GM12873 (cell line): ENCODE measurements around the gene FAM47B.

Experiments used
- TF ChIP-seq, protein P1 (sequence below): IDR thresholded peaks from 2 replicates; pipeline ENCODE4 v1.5.1; 2012; ENCODE audit warnings: low read depth, mild to moderate bottlenecking, moderate library complexity, low read length, control low read depth; ENCODE audit not compliant: insufficient read depth; ENCODE audit errors: missing control alignments

Gene FAM47B

DNA sequence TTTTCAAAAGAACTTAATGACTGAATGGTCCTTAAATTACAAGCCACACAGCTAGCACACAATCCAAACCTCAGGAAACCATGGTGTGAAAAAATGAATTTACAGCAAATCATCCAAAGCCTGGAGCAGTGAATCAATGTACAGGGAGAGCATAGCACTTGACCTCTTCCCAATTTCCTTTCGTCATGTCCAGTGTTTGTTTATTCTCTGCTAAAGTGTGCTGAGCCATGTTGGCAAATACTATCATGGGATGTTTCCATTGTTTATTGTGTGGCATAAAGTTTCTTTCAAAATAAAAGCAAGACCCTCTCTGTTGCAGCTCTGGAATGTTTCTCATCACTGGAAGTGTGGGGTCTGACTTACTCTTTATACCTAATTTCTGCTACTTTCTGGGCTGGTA is 25.4 kb upstream of the FAM47B start:
- TF ChIP-seq, protein P1, sequence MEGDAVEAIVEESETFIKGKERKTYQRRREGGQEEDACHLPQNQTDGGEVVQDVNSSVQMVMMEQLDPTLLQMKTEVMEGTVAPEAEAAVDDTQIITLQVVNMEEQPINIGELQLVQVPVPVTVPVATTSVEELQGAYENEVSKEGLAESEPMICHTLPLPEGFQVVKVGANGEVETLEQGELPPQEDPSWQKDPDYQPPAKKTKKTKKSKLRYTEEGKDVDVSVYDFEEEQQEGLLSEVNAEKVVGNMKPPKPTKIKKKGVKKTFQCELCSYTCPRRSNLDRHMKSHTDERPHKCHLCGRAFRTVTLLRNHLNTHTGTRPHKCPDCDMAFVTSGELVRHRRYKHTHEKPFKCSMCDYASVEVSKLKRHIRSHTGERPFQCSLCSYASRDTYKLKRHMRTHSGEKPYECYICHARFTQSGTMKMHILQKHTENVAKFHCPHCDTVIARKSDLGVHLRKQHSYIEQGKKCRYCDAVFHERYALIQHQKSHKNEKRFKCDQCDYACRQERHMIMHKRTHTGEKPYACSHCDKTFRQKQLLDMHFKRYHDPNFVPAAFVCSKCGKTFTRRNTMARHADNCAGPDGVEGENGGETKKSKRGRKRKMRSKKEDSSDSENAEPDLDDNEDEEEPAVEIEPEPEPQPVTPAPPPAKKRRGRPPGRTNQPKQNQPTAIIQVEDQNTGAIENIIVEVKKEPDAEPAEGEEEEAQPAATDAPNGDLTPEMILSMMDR: no peak

DNA sequence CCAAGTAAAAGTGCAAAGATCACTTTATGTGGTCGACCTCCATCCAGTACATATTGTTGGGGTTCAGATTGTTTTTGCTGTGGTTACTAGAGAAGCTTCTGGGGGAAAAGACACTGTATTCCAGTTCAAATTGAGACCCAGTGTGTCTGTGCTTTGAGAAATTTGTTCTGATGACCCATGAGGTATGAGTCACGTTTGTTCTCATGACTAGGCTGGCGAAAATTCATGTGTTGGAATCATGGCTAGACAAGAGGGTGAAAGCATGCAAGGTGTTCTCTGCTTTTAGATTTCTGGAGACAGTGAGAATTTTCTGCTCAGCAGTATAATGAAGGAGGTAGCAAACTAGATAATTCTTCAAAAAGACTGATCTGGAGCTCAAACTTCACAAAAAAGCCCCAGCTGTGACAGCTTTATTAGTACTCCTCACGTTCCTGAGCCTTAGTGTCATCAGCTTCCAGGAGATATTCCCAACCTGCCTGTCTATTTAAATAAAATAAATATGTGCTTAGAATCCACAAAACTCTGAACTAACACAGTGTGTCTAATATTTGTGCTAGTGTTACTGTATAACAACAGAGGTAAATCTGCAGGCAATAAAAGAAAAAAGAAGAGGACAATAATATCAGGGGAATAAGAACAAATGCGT is 24.4 kb upstream of the FAM47B start:
- TF ChIP-seq, protein P1: no peak

DNA sequence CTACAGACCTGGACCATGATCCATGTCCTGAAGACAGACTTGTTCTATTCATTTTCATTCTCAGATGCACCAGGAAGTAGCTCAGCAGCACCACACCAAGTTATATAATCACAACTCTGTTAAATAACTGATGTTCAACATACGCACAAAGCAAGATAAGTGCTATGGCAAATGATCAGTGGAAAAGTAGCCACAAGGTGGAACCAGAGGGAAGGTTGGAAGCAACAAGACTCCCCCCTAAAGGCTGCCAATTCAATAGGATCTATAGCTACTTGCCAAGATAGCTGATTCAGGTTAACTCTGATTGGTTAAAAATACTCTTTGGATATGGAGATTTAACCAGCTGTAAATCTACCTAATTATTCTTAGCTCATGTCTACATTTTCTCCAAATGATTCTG is 23.7 kb upstream of the FAM47B start:
- TF ChIP-seq, protein P1: no peak

DNA sequence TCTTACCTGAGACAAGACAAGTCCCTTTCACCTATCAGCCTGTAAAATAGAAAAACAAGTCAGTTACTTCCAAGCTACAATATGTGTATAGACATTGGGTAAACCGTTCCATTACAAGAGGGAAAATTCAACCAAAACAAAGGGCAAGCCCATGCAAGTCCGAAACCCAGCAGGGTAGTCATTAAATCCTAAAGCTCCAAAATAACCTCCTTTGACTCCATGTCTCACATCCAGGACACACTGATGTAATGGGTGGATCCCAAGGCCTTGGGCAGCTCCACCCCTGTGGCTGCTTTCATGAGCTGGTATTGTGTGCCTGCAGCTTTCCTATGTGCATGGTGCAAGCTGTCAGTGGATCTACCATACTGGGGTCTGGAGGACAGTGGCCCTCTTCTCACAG is 14.7 kb upstream of the FAM47B start:
- TF ChIP-seq, protein P1: no peak

DNA sequence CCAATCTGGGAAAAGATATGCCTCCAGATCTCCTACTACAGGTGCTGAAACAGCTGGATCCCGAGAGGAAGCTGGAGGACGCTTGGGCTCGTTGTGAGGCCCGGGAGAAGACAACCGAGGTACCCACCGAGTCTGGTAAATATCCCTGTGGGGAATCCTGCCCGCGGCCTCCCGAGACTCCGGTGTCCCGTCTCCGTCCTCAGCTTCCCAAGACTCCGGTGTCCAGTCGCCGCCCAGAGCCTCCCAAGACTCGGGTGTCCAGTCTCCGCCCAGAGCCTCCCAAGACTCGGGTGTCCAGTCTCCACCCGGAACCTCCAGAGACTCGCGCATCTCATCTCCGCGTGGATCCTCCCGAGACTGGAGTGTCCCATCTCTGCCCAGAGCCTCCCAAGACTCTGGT is 639 bp downstream of the FAM47B start:
- TF ChIP-seq, protein P1: no peak

DNA sequence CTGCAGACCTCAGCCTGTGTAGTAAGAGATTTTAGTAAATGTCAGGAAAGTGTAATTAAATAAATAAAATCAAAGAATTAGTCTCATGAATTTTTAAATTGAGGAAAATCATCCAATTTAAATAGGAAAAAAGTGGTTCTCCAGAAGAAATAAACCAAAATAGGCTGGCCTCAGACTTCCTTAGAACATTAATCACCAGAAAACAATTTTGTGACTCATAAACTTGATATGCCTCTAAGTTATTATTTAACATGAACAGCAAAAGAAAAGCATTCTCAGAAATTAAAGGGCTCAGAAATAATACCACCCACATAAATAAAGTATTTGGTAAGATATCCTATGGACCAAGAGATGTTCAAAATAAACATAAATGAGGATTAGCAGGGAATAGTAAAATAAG is 14.3 kb downstream of the FAM47B start:
- TF ChIP-seq, protein P1: no peak

DNA sequence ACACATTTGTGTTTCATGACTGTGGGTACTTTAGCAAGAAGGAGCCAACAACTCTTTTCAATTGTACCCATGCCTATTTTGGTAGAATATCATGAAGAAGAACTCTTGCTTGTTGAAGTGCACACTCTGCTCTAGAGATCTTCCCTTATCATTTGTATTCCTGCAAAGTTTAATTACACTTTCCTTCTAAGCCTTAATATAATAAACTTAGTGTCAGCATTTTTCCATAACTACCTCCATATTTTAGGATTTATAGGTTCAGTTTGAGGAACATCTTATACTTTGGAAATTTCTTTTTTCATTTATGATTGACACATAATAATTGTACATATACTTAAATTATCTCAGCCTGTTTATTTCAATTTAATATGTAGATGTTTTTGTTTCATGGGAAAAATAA is 19.1 kb downstream of the FAM47B start:
- TF ChIP-seq, protein P1: no peak

DNA sequence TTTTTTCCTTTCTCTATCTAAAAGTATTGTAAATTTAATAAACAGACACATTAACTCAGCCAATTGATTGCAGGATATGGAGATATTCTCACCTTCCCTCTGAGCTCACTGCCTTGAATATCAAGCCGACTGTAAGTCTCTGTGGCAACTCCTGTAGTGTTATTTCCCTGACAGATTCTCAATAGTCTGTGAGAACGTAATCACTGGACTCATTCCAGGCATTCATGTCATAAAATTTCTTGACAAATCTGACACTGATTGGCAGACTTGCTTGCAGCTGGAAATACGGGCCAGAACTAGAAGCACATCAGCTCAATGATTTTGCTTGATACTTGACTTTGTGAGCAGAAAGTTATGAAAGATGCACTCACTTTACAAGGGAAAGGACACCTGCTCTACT is 29.6 kb downstream of the FAM47B start:
- TF ChIP-seq, protein P1: no peak
